Measurements from ENCODE around the gene PSMD2.
"Not testable (repeated sequence)": the region's sequence is repeated elsewhere in the genome, so short reads cannot be mapped to it uniquely, and the experiment has no call there.

Gene PSMD2

GRCh38 chr3:184298759-184299487, at the start of gene PSMD2:
Gene PSMD2 (plus strand): TSS chr3:184299241. CDS start chr3:184299267, 26 bp downstream.
- DNase-seq (ENCODE audit: low read depth in 3 of 3, low spot score in 1 of 3) = peak; percentile 96 to 97 (median 96)

GRCh38 chr3:184249412-184250166, 49.5 kb upstream of the PSMD2 start, which contains the start of gene EEF1AKMT4:
Gene EEF1AKMT4 (plus strand): TSS chr3:184249672. CDS start chr3:184249695, 23 bp downstream.
- peak; percentile 87 to 90 (median 88) for DNase-seq (ENCODE audit: low read depth in 3 of 3, low spot score in 1 of 3)

- peak; percentile 67 to 82 (median 72) for DNase-seq (ENCODE audit: low read depth in 3 of 3, low spot score in 1 of 3)
Observed at GRCh38 chr3:184250167-184250828, 48.7 kb upstream of the PSMD2 start.

GRCh38 chr3:184255291-184256039, 43.6 kb upstream of the PSMD2 start:
- DNase-seq (ENCODE audit: low read depth in 3 of 3, low spot score in 1 of 3) = no peak

GRCh38 chr3:184257083-184257915, 41.7 kb upstream of the PSMD2 start:
- no peak for DNase-seq (ENCODE audit: low read depth in 3 of 3, low spot score in 1 of 3)

- DNase-seq (ENCODE audit: low read depth in 3 of 3, low spot score in 1 of 3) = no peak
Observed at GRCh38 chr3:184258926-184259325, 40.1 kb upstream of the PSMD2 start.

- DNase-seq (ENCODE audit: low read depth in 3 of 3, low spot score in 1 of 3) = no peak
Observed at GRCh38 chr3:184259396-184259877, 39.6 kb upstream of the PSMD2 start.

GRCh38 chr3:184259878-184260723, 38.9 kb upstream of the PSMD2 start:
- DNase-seq (ENCODE audit: low read depth in 3 of 3, low spot score in 1 of 3) = no peak

GRCh38 chr3:184260724-184261269, 38.2 kb upstream of the PSMD2 start:
- no peak for DNase-seq (ENCODE audit: low read depth in 3 of 3, low spot score in 1 of 3)

- DNase-seq (ENCODE audit: low read depth in 3 of 3, low spot score in 1 of 3) = no peak
Observed at GRCh38 chr3:184261270-184261853, 37.7 kb upstream of the PSMD2 start, which contains the start of gene CAMK2N2. Gene CAMK2N2 (minus strand): TSS chr3:184261553. CDS start chr3:184261285, 268 bp downstream.

- DNase-seq (ENCODE audit: low read depth in 3 of 3, low spot score in 1 of 3) = no peak
Observed at GRCh38 chr3:184261854-184262763, 36.9 kb upstream of the PSMD2 start.

- no peak for DNase-seq (ENCODE audit: low read depth in 3 of 3, low spot score in 1 of 3)
Observed at GRCh38 chr3:184262764-184263179, 36.3 kb upstream of the PSMD2 start.

- DNase-seq (ENCODE audit: low read depth in 3 of 3, low spot score in 1 of 3) = not testable (repeated sequence)
Observed at GRCh38 chr3:184267249-184267648, 31.8 kb upstream of the PSMD2 start.

GRCh38 chr3:184272269-184272668, 26.8 kb upstream of the PSMD2 start:
- DNase-seq (ENCODE audit: low read depth in 3 of 3, low spot score in 1 of 3) = no peak

- no peak for DNase-seq (ENCODE audit: low read depth in 3 of 3, low spot score in 1 of 3)
Observed at GRCh38 chr3:184275381-184275701, 23.7 kb upstream of the PSMD2 start.

- no peak for DNase-seq (ENCODE audit: low read depth in 3 of 3, low spot score in 1 of 3)
Observed at GRCh38 chr3:184275961-184276910, 22.8 kb upstream of the PSMD2 start, which contains the start of gene ECE2. Gene ECE2 (plus strand): TSS chr3:184276022. CDS start chr3:184276154, 132 bp downstream.
